ENCODE results near the gene ANK2. TPM values are rescaled to one million over a fixed set of nuclear protein-coding genes. Genes with fewer than 3 reads are reported as not detected.
A peak's percentile ranks its signal among the peaks of the same experiment; 100 is the strongest.

Gene ANK2
- total and polyA plus RNA-seq, 4 donors: 1.1 to 61.2 (median 12.5) TPM

DNA sequence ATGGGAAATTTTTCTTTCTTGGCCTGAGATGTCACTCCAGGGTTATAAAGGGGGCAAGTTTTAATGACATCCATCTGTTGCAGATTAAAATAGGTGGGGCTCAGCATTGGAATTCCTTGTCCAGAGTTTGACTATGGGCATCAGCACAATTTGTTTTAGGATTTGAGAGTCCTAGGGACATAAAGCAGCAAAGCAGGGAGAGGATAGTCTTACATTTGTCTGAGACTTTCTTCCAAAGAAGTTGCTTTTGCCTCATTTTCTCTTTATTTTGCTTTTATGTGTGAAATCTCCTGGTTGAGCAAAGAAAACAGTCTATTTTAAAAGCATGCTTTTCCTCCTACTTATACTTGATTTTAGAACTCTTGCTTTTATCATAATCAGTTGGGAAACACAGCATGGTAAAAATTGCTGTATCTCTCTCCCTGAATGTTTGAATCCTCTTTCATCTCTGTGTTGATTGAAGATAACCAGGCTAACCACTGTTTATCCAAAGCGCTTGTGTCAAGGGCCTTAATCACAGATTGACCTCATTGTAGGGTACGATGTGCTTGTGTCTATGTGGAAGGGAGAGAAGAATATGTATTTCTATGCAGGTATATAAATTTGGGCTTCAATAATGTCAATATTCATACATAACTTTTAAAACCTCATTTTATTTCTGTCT is 121.5 kb downstream of the ANK2 start:
- H3K27me3 ChIP-seq (ENCODE audit: control insufficient read depth in 3 of 3, insufficient read depth in 3 of 3, low read length in 2 of 3): no peaks in the 10 kb centered on the region
- H3K9me3 ChIP-seq (ENCODE audit: control insufficient read depth in 4 of 4, insufficient read depth in 3 of 4, low read length in 3 of 4): no peaks in the 10 kb centered on the region
- peak overlapping the region in 1 of 2 donors; percentile 18 for H3K27ac ChIP-seq (ENCODE audit: low read depth in 1 of 2, low read length in 1 of 2)
- TF ChIP-seq, protein P1, sequence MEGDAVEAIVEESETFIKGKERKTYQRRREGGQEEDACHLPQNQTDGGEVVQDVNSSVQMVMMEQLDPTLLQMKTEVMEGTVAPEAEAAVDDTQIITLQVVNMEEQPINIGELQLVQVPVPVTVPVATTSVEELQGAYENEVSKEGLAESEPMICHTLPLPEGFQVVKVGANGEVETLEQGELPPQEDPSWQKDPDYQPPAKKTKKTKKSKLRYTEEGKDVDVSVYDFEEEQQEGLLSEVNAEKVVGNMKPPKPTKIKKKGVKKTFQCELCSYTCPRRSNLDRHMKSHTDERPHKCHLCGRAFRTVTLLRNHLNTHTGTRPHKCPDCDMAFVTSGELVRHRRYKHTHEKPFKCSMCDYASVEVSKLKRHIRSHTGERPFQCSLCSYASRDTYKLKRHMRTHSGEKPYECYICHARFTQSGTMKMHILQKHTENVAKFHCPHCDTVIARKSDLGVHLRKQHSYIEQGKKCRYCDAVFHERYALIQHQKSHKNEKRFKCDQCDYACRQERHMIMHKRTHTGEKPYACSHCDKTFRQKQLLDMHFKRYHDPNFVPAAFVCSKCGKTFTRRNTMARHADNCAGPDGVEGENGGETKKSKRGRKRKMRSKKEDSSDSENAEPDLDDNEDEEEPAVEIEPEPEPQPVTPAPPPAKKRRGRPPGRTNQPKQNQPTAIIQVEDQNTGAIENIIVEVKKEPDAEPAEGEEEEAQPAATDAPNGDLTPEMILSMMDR (IDR thresholded peaks at IDR 0.05; ENCODE audit: control extremely low read depth, extremely low read depth): no peak
- H3K9ac ChIP-seq (ENCODE audit: insufficient read depth in 1 of 2, low read length in 2 of 2): no peak overlapping the region
- WGBS, 2 donors: 65 to 85% methylated on average over 2 of the region's 2 CpGs
- ATAC-seq (ENCODE audit: insufficient read depth, low FRiP score) (no peak), DNase-seq (no peak)
- peaks cover 0 to 18% (median 0%) of the 10 kb centered on the region in 5 donors for H3K4me1 ChIP-seq (ENCODE audit: control insufficient read depth in 5 of 5, insufficient read depth in 5 of 5, low read length in 5 of 5)
- H3K36me3 ChIP-seq (ENCODE audit: control insufficient read depth in 4 of 4, insufficient read depth in 4 of 4, low read length in 4 of 4): no peaks in the 10 kb centered on the region
- no peak overlapping the region for H3K4me3 ChIP-seq

DNA sequence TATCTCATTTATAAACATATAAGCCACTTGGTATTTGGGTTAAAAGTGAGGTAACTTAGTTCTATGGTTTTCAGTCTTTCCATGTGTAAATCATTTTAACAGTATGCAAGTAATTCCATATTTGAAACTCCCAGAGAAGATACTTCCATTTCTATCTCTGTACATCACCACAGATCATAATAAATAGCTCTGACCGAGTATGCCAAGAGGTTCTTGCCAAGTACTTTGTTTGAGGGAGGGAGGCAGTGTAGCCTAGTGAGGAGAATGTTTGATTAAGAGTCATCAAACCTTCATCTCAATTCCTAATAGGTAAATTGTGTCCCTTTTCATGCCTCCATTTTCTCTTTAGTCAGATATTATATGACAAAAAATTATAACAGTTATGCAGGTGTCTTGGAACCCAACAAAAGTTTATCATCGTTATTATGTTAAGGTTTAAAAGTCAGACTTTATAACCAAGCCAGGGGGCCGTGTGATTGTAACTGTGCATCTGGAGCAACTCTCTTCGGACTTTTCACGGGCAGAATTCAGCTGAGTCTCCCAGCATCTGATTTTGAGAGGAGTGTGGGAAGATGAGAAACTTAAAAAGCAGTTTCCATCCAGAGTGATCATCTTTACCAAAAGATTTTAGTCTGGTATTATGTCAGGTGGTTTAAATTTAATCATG is 123.8 kb downstream of the ANK2 start:
- DNase-seq: no peak
- Histone ChIP-seq H3K27me3 (ENCODE audit: control insufficient read depth in 3 of 3, insufficient read depth in 3 of 3, low read length in 2 of 3) (no peaks in the 10 kb centered on the region), H3K4me3 (no peak overlapping the region), H3K9ac (ENCODE audit: insufficient read depth in 1 of 2, low read length in 2 of 2) (no peak overlapping the region), H3K36me3 (ENCODE audit: control insufficient read depth in 4 of 4, insufficient read depth in 4 of 4, low read length in 4 of 4) (no peaks in the 10 kb centered on the region), H3K4me1 (ENCODE audit: control insufficient read depth in 5 of 5, insufficient read depth in 5 of 5, low read length in 5 of 5) (peaks cover 0 to 18% (median 0%) of the 10 kb centered on the region in 5 donors), H3K27ac (ENCODE audit: low read depth in 1 of 2, low read length in 1 of 2) (no peak overlapping the region), H3K9me3 (ENCODE audit: control insufficient read depth in 4 of 4, insufficient read depth in 3 of 4, low read length in 3 of 4) (no peaks in the 10 kb centered on the region)
- WGBS, 2 donors: 70 to 82% methylated on average over 5 of the region's 5 CpGs
- no peak for ATAC-seq (ENCODE audit: insufficient read depth, low FRiP score)
- TF ChIP-seq, protein P1 (IDR thresholded peaks at IDR 0.05; ENCODE audit: control extremely low read depth, extremely low read depth): no peak

DNA sequence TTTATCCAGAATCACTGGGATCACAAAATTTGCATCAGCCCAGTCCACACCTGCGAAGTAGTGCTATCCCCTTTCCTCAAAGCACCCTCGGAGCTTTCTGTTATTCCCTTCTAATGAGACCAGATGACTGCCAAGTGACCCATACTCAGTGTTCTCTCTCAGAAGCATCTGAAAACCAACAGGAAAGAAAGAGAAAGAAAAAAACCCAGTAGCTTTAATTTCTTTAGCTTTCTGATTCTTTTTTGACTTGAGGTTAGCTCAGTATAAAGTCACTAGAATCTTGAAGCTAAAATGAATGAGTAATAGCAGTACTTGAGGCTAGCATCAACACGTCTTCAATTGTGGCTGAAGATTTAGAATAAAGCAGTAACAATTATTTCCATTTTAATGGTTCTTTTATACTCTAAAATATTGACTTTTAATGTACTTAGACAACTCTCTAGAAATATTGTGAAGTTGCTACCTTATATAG is 124.4 kb downstream of the ANK2 start:
- ATAC-seq (ENCODE audit: insufficient read depth, low FRiP score) (no peak), DNase-seq (no peak)
- Histone ChIP-seq H3K4me3 (no peak overlapping the region), H3K9me3 (ENCODE audit: control insufficient read depth in 4 of 4, insufficient read depth in 3 of 4, low read length in 3 of 4) (no peaks in the 10 kb centered on the region), H3K27me3 (ENCODE audit: control insufficient read depth in 3 of 3, insufficient read depth in 3 of 3, low read length in 2 of 3) (no peaks in the 10 kb centered on the region), H3K9ac (ENCODE audit: insufficient read depth in 1 of 2, low read length in 2 of 2) (no peak overlapping the region), H3K4me1 (ENCODE audit: control insufficient read depth in 5 of 5, insufficient read depth in 5 of 5, low read length in 5 of 5) (peaks cover 0 to 18% (median 0%) of the 10 kb centered on the region in 5 donors), H3K27ac (ENCODE audit: low read depth in 1 of 2, low read length in 1 of 2) (no peak overlapping the region), H3K36me3 (ENCODE audit: control insufficient read depth in 4 of 4, insufficient read depth in 4 of 4, low read length in 4 of 4) (no peaks in the 10 kb centered on the region)
- TF ChIP-seq, protein P1 (IDR thresholded peaks at IDR 0.05; ENCODE audit: control extremely low read depth, extremely low read depth): no peak
- 65 to 66% methylated on average over 3 of the region's 3 CpGs for WGBS, 2 donors
